ENCODE data around the gene FAF1. TPM values are rescaled to one million over a fixed set of nuclear protein-coding genes. Genes with fewer than 3 reads are reported as not detected.
A peak's percentile ranks its signal among the peaks of the same experiment; 100 is the strongest.

FAF1 gene
- total and polyA plus RNA-seq, 4 donors: 8.6 to 45.0 (median 18.2) TPM

DNA sequence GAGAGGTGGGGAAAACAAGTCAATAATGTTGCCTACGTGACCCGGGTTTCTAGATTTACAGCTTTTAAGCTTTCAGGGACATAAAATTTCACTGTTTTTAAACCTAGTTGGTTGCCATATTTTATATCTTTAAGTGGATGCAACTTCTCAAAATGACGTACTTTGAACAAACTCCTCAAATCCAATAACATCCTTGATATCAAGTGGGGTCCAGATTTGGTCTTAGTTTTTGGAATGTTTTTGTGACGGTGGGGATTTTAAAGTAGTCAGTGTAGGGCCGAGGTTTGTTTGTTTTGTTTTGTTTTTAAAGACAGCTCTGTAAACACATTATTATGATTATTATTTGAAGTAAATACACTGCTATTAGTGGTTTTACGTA, 10.4 kb upstream of the FAF1 start:
- H3K9ac ChIP-seq (ENCODE audit: low read depth in 1 of 2, low read length in 2 of 2): peak overlapping the region; percentile 81 to 88
- 6% methylated on average over 6 of the region's 6 CpGs for WGBS
- H3K36me3 ChIP-seq (ENCODE audit: control insufficient read depth in 4 of 4, insufficient read depth in 3 of 4, low read depth in 1 of 4, low read length in 3 of 4): no peaks in the 10 kb centered on the region
- DNase-seq (ENCODE audit: low spot score): no peak
- H3K9me3 ChIP-seq (ENCODE audit: control insufficient read depth in 4 of 4, low read length in 3 of 4): no peaks in the 10 kb centered on the region
- TF ChIP-seq HNF4G (IDR thresholded peaks at IDR 0.05) (no peak), FOXA1 (IDR thresholded peaks at IDR 0.05) (no peak), RAD21 (IDR thresholded peaks at IDR 0.05) (no peak), MAX (IDR thresholded peaks at IDR 0.05) (no peak), ATF3 (IDR thresholded peaks at IDR 0.05) (no peak), YY1 (IDR thresholded peaks at IDR 0.05) (no peak), HNF4A (conservative IDR thresholded peaks at IDR 0.05) (no peak), NR2F2 (IDR thresholded peaks at IDR 0.05) (no peak), FOXA2 (IDR thresholded peaks at IDR 0.05) (no peak), SP1 (IDR thresholded peaks at IDR 0.05) (no peak), EGR1 (IDR thresholded peaks at IDR 0.05; ENCODE audit: low read depth in 2 of 2) (no peak), REST (IDR thresholded peaks at IDR 0.05) (no peak)
- peak overlapping the region; percentile 74 to 94 (median 84) for H3K4me3 ChIP-seq (ENCODE audit: low read depth in 1 of 3, low read length in 3 of 3)
- H3K27ac ChIP-seq (ENCODE audit: low read depth in 1 of 2, low read length in 2 of 2): peak overlapping the region; percentile 93 to 95
- peaks cover 2 to 18% (median 13%) of the 10 kb centered on the region in 4 donors for H3K4me1 ChIP-seq (ENCODE audit: control insufficient read depth in 4 of 4, insufficient read depth in 4 of 4, low read length in 3 of 4)
- no peaks in the 10 kb centered on the region for H3K27me3 ChIP-seq (ENCODE audit: control insufficient read depth in 4 of 4, insufficient read depth in 4 of 4, low read length in 3 of 4)

DNA sequence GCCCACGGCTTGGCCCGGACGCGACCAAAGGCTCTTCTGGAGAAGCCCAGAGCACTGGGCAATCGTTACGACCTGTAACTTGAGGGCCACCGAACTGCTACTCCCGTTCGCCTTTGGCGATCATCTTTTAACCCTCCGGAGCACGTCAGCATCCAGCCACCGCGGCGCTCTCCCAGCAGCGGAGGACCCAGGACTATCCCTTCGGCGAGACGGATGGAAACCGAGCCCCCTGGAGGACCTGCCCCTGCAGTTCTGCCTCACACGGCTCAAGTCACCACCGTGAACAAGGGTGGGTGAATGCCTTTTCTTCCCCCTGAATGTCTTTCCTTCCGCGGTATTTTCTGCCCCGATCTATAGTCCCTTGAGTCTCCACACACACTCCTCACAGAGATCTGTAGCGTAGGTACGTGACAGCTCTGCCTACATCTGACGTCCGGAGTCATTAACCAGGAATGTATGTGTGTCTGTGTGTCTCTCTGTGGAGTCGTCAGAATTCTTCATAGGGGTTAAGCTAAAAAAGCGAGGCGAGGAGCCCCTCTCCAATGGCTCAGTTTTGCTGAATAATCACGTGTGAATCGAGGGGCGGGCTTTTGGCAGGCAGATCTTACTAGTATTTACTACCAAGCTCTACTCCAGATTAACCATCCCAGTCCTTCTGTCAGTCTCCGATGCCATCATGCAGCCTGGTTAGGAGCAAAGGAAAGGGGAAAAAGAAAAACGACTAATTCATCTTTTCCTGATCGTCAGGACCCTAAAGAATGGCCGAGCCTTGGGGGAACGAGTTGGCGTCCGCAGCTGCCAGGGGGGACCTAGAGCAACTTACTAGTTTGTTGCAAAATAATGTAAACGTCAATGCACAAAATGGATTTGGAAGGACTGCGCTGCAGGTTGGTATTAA, 9.8 kb upstream of the FAF1 start, which contains the start of gene CDKN2C:
TSS of gene CDKN2C (plus strand) at position 635 of the 898 bp plus-strand sequence. CDS start at position 759, 124 bp downstream.
- H3K4me1 ChIP-seq (ENCODE audit: control insufficient read depth in 4 of 4, insufficient read depth in 4 of 4, low read length in 3 of 4): peaks cover 2 to 18% (median 13%) of the 10 kb centered on the region in 4 donors
- H3K27me3 ChIP-seq (ENCODE audit: control insufficient read depth in 4 of 4, insufficient read depth in 4 of 4, low read length in 3 of 4): no peaks in the 10 kb centered on the region
- peak within 1 kb of the TSS; percentile 74 to 94 (median 84) for H3K4me3 ChIP-seq (ENCODE audit: low read depth in 1 of 3, low read length in 3 of 3)
- peak; percentile 70 for DNase-seq (ENCODE audit: low spot score)
- H3K27ac ChIP-seq (ENCODE audit: low read depth in 1 of 2, low read length in 2 of 2): peak within 1 kb of the TSS; percentile 93 to 95
- H3K9ac ChIP-seq (ENCODE audit: low read depth in 1 of 2, low read length in 2 of 2): peak within 1 kb of the TSS; percentile 88 to 92
- no peaks in the 10 kb centered on the region for H3K36me3 ChIP-seq (ENCODE audit: control insufficient read depth in 4 of 4, insufficient read depth in 3 of 4, low read depth in 1 of 4, low read length in 3 of 4)
- H3K9me3 ChIP-seq (ENCODE audit: control insufficient read depth in 4 of 4, low read length in 3 of 4): no peaks in the 10 kb centered on the region
- under 1% methylated on average over 44 of the region's 44 CpGs for WGBS
- TF ChIP-seq FOXA1 (IDR thresholded peaks at IDR 0.05): no peak
- TF ChIP-seq TAF1 (conservative IDR thresholded peaks at IDR 0.05): peak; percentile 86
- no peak for TF ChIP-seq HNF4G (IDR thresholded peaks at IDR 0.05)
- no peak for TF ChIP-seq RXRA (IDR thresholded peaks at IDR 0.05)
- TF ChIP-seq, protein P1, sequence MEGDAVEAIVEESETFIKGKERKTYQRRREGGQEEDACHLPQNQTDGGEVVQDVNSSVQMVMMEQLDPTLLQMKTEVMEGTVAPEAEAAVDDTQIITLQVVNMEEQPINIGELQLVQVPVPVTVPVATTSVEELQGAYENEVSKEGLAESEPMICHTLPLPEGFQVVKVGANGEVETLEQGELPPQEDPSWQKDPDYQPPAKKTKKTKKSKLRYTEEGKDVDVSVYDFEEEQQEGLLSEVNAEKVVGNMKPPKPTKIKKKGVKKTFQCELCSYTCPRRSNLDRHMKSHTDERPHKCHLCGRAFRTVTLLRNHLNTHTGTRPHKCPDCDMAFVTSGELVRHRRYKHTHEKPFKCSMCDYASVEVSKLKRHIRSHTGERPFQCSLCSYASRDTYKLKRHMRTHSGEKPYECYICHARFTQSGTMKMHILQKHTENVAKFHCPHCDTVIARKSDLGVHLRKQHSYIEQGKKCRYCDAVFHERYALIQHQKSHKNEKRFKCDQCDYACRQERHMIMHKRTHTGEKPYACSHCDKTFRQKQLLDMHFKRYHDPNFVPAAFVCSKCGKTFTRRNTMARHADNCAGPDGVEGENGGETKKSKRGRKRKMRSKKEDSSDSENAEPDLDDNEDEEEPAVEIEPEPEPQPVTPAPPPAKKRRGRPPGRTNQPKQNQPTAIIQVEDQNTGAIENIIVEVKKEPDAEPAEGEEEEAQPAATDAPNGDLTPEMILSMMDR (IDR thresholded peaks at IDR 0.05; ENCODE audit: low read depth, low read length, missing input control): no peak
- TF ChIP-seq GABPA (IDR thresholded peaks at IDR 0.05 in 1 of 2, conservative IDR thresholded peaks at IDR 0.05 in 1 of 2): no peak
- no peak for TF ChIP-seq MAX (IDR thresholded peaks at IDR 0.05)
- TF ChIP-seq ATF3 (IDR thresholded peaks at IDR 0.05): no peak
- TF ChIP-seq, protein P2, sequence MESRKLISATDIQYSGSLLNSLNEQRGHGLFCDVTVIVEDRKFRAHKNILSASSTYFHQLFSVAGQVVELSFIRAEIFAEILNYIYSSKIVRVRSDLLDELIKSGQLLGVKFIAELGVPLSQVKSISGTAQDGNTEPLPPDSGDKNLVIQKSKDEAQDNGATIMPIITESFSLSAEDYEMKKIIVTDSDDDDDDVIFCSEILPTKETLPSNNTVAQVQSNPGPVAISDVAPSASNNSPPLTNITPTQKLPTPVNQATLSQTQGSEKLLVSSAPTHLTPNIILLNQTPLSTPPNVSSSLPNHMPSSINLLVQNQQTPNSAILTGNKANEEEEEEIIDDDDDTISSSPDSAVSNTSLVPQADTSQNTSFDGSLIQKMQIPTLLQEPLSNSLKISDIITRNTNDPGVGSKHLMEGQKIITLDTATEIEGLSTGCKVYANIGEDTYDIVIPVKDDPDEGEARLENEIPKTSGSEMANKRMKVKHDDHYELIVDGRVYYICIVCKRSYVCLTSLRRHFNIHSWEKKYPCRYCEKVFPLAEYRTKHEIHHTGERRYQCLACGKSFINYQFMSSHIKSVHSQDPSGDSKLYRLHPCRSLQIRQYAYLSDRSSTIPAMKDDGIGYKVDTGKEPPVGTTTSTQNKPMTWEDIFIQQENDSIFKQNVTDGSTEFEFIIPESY (IDR thresholded peaks at IDR 0.05): peak; percentile 29
- no peak for TF ChIP-seq RAD21 (IDR thresholded peaks at IDR 0.05)
- peak; percentile 76 for TF ChIP-seq REST (IDR thresholded peaks at IDR 0.05)
- peak; percentile 8 for TF ChIP-seq FOXA2 (IDR thresholded peaks at IDR 0.05)
- no peak for TF ChIP-seq EGR1 (IDR thresholded peaks at IDR 0.05; ENCODE audit: low read depth in 2 of 2)
- no peak for TF ChIP-seq JUND (IDR thresholded peaks at IDR 0.05)
- TF ChIP-seq NR2F2 (IDR thresholded peaks at IDR 0.05): no peak

Data from liver (tissue), 9 donors.